NCI-H2107 (cell line): ENCODE results near the gene LAS1L.
"Not testable (repeated sequence)": the region's sequence is repeated elsewhere in the genome, so short reads cannot be mapped to it uniquely, and the experiment has no call there.

ENCODE experiments used
- DNase-seq: peaks from one replicate; lab custom pipeline; 2025; lab: John Stamatoyannopoulos, UW

Gene LAS1L

DNA sequence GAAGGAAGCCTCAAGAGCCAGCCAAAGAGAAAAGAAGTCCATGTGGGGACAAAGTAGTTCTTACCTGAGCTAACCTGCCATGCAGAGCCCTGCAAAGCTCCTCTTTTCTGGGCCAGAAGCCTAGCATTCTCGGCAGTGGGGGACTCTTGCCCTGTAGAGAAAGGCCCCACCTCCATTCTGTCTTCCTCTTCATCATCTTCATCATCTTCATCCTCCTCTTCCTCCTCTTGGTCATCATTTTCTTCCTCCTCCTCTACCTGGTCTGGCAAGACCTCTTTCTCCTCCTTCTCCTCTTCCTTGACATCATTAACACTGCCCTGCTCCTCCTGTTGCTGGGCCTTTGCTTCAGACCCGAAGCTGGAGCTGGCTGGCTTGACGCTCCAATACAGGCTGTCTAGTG is 16.7 kb downstream of the LAS1L start:
- DNase-seq = no peak

DNA sequence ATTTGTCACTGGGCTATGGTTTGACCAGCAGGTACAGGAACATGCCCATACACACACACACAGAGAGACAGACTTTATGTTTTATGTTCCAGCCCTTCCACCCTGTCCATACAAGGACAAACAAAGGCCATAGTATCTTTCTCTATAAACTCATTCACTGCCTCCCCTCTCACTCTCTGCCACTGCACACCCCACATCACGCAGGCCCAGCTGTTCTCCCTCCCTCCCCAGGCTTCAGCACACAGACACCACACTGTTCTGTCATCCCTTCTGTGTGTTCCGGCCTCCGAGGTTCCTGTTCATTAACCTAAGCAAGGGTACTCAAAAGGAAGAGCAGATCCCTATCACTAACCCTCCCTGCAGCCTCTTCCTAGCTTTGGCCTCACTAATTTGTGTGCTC is 17.8 kb downstream of the LAS1L start:
- DNase-seq = no peak

DNA sequence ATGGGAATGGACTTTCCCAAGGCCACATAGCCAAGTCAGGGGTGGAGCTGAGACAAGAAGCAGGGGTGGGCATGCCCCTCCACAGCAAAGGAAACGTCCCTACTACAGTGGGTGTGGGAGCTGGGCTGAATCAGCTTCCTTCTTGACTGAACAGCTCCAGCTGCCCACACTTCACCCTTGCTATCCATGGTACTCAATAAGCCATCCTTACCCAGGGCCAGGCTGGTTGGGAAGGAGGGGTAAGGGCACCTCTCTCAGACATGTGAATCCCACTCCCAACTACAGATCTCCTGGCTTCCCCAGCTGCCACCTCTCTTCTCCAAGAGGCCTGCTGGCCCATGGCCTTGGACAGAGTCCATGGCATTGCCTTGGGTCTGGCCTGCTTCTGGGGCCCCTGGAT is 21.0 kb downstream of the LAS1L start:
- no peak for DNase-seq

DNA sequence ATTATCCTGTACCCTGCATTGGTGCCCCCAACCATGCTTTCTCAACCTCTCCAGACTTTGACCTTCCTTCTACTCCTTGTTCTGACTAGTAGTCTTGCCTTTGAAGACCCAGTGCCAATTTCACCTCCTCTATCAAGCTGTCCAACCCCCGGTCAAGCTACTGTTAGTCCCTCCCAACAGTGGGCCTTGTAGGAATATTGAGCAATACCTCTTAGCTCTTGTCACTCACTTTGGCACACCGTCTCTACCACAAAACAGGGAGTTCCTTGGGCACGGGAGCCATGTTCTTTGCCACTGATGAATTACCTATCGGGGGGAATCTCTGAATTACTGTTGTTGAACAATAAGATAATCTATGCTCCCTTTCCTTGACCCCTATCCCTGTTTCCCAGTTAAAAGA is 25.2 kb downstream of the LAS1L start:
- no peak for DNase-seq

DNA sequence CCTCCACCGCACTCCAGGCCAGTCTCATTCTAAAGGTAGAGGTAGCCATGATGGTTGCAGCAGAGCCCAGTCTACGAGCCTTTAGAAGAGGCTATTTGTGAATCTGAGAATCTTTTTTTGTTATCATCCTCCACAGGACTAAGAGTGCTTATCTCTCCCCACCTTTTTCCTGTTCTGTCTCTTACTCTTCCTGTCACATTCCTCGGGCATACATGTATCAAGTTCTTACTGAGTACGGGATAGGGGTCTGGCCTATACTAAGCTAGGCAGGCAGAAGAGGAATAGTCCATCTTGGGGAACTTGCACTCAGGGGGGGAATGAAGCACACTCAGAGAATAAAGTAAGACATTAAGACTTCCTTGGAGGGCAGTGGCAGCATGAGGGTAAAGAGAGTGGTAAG is 25.7 kb downstream of the LAS1L start:
- DNase-seq = no peak

DNA sequence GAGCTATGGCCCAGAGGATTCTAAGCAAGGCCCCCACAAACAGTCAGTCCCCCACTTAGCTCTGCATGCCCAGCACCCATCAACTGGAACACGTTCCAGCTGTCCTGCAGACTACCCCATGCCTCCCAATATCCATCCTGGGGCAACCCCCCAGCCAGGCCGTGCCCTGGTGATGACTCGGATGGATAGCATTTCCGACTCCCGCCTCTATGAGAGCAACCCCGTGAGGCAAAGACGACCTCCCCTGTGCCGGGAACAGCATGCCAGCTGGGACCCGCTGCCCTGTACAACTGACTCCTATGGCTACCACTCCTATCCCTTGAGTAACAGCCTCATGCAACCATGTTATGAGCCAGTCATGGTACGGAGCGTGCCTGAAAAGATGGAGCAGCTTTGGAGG is 32.0 kb downstream of the LAS1L start:
- DNase-seq = no peak

DNA sequence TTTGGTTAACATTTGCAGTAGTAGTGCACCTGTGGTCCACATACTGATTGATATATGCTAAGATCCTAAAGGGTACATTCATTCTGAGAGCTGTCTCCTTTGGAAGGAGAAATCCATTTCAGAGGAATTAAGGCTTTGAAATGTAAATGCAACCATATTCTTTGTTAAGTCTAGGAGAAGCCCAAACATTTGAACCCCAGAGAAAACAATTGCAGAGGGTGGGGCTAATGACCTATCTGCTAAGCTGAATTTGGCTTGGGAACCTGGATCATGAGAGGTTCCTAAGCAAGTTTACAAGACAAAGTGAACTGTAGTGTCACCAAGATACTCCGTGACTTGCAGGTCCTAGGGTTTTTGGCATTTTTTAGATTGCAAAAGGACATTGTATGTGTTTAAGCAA is 41.2 kb downstream of the LAS1L start:
- DNase-seq = no peak

DNA sequence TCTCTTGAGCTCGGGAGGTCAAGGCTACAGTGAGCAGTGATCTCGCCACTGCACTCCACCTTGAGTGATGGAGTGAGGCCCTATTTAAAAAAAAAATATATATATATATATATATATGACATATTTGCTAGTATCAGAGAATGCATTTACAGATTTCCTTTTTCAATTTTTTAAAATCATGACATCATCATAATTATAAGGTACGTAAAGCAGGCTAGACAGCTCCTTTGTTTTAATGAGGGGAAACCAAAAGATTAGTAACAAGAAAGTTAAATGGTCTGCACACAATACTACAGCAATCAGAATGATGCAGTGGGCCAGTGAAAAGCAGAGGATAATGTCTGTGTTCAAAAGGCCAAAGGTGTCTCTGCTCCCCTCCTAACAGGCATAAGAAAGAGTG is 43.0 kb downstream of the LAS1L start:
- DNase-seq = no peak

GRCh38 chrX:65488495-65488894 is 46.1 kb downstream of the LAS1L start:
- no peak for DNase-seq

DNA sequence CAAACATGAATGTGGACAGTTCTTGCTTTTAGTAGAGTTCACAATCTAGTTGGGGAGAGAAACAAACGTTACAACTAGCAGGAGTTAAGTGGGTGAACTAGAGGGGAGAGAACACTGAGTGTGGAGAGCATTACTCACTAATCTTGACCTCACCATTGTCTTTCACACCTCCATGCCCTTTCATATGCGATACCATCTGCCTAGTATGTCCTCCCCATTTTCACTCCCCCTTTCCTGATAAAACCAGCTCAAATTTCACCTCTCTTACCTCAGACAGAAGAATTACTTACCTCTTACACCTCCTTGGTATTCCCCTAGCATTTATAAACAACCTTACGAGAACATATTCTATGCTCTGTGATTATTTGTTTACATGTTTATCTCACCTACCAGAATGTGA is 53.6 kb downstream of the LAS1L start:
- no peak for DNase-seq

- not testable (repeated sequence) for DNase-seq
Observed at GRCh38 chrX:65479102-65479501, 55.5 kb downstream of the LAS1L start.

GRCh38 chrX:65476564-65476963 is 58.0 kb downstream of the LAS1L start:
- DNase-seq = no peak

GRCh38 chrX:65463550-65463949 is 71.0 kb downstream of the LAS1L start:
- no peak for DNase-seq
